ENCODE measurements around the gene WDR1.
"Not testable (repeated sequence)": the region's sequence is repeated elsewhere in the genome, so short reads cannot be mapped to it uniquely, and the experiment has no call there.

WDR1 gene

GRCh38 chr4:10134141-10134540 is 17.5 kb upstream of the WDR1 start:
- DNase-seq (ENCODE audit: low read depth in 1 of 2, low spot score in 1 of 2) = no peak

GRCh38 chr4:10131202-10131601 is 14.6 kb upstream of the WDR1 start:
- DNase-seq (ENCODE audit: low read depth in 1 of 2, low spot score in 1 of 2) = no peak

- DNase-seq (ENCODE audit: low read depth in 1 of 2, low spot score in 1 of 2) = no peak
Observed at GRCh38 chr4:10130178-10130888, 13.7 kb upstream of the WDR1 start.

GRCh38 chr4:10129196-10130177 is 12.9 kb upstream of the WDR1 start:
- DNase-seq (ENCODE audit: low read depth in 1 of 2, low spot score in 1 of 2) = no peak

- DNase-seq (ENCODE audit: low read depth in 1 of 2, low spot score in 1 of 2) = no peak
Observed at GRCh38 chr4:10128761-10129160, 12.2 kb upstream of the WDR1 start.

- DNase-seq (ENCODE audit: low read depth in 1 of 2, low spot score in 1 of 2) = not testable (repeated sequence)
Observed at GRCh38 chr4:10127531-10127930, 10.9 kb upstream of the WDR1 start.

- DNase-seq (ENCODE audit: low read depth in 1 of 2, low spot score in 1 of 2) = no peak
Observed at GRCh38 chr4:10124167-10124930, 7.8 kb upstream of the WDR1 start.

GRCh38 chr4:10123227-10124101 is 6.9 kb upstream of the WDR1 start:
- no peak for DNase-seq (ENCODE audit: low read depth in 1 of 2, low spot score in 1 of 2)

- no peak for DNase-seq (ENCODE audit: low read depth in 1 of 2, low spot score in 1 of 2)
Observed at GRCh38 chr4:10122236-10122932, 5.8 kb upstream of the WDR1 start.

GRCh38 chr4:10121568-10122208 is 5.1 kb upstream of the WDR1 start:
- no peak for DNase-seq (ENCODE audit: low read depth in 1 of 2, low spot score in 1 of 2)

- no peak for DNase-seq (ENCODE audit: low read depth in 1 of 2, low spot score in 1 of 2)
Observed at GRCh38 chr4:10120943-10121567, 4.5 kb upstream of the WDR1 start.

GRCh38 chr4:10119773-10120172 is 3.2 kb upstream of the WDR1 start:
- DNase-seq (ENCODE audit: low read depth in 1 of 2, low spot score in 1 of 2) = no peak

- DNase-seq (ENCODE audit: low read depth in 1 of 2, low spot score in 1 of 2) = no peak
Observed at GRCh38 chr4:10119278-10119677, 2.7 kb upstream of the WDR1 start.

- no peak for DNase-seq (ENCODE audit: low read depth in 1 of 2, low spot score in 1 of 2)
Observed at GRCh38 chr4:10118048-10119004, 1.7 kb upstream of the WDR1 start.

GRCh38 chr4:10117359-10118047 is 904 bp upstream of the WDR1 start:
- no peak for DNase-seq (ENCODE audit: low read depth in 1 of 2, low spot score in 1 of 2)

GRCh38 chr4:10115797-10116568 is 616 bp downstream of the WDR1 start:
- DNase-seq (ENCODE audit: low read depth in 1 of 2, low spot score in 1 of 2) = peak in 1 of 2 donors; percentile 56

All from stimulated activated CD4-positive, alpha-beta T cell treated with anti-CD3 and anti-CD28 coated beads, Interleukin-15, amount 100 ng/mL, for 1 hour (primary cell).